Measurements from ENCODE around the gene PTPN22.

DNA sequence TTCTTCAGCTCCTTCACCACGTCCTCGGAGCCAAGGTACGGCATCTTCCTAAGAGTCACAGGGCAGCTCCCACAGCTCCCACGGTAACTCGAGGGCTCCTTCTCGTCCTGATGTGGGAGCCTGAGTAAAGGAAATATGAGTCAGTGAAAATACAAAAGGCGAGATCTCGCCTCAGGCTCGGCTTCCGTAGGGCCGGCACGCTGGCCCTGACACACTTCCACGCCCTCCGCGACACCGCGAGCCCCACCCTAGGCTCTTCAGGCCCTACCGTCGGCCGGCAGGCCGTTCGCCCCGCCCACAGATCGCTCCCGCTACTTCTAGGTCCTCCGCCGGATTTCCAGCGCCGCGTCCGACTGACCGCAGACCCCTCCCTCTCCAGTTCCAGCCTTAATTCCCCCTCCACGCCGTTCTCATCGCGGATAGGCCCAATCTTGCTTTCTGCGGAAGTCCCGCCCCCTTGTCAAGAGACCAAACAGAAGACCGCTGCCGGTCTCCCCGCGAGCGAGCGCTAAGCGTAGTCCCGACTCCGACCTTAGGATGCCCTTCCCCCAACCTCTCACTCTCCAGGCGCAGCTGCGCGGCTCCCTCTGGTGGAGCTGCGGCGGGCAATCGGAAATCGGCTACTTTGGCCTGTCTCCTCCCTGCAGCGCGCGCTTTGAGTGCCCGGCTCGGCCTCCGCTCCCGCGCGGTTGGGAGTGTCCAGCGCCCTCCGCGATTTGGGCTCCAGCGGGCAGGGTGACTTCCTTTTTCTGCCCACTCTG lies 33.3 kb upstream of the PTPN22 start, which contains the start of the genes AP4B1 and DCLRE1B:
- TF ChIP-seq, protein P1, sequence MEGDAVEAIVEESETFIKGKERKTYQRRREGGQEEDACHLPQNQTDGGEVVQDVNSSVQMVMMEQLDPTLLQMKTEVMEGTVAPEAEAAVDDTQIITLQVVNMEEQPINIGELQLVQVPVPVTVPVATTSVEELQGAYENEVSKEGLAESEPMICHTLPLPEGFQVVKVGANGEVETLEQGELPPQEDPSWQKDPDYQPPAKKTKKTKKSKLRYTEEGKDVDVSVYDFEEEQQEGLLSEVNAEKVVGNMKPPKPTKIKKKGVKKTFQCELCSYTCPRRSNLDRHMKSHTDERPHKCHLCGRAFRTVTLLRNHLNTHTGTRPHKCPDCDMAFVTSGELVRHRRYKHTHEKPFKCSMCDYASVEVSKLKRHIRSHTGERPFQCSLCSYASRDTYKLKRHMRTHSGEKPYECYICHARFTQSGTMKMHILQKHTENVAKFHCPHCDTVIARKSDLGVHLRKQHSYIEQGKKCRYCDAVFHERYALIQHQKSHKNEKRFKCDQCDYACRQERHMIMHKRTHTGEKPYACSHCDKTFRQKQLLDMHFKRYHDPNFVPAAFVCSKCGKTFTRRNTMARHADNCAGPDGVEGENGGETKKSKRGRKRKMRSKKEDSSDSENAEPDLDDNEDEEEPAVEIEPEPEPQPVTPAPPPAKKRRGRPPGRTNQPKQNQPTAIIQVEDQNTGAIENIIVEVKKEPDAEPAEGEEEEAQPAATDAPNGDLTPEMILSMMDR (conservative IDR thresholded peaks at IDR 0.05), result peak; percentile 64
- TF ChIP-seq ZFX (IDR thresholded peaks at IDR 0.05), result no peak; the same call in 1 of the 2 replicates
